Subcutaneous adipose tissue (tissue), 4 donors: ENCODE data around the gene ANKRD60. TPM values are rescaled to one million over a fixed set of nuclear protein-coding genes. Genes with fewer than 3 reads are reported as not detected.

Experiments used
- total RNA-seq, 4 donors: library from RNA; depleted of rRNA; stranded (reverse); fragments of >200 nt; gene quantifications; one replicate each; pipeline ENCODE4 v1.1.0, GENCODE V29; 2016
- TF ChIP-seq, protein P1 (sequence below): fragments of 450-650 bp; IDR thresholded peaks from one replicate; pipeline ENCODE4 v1.5.1; 2016; ENCODE audit warnings: low read depth, mild to moderate bottlenecking, control low read depth, antibody characterized with exemption, moderate library complexity

Gene ANKRD60
- total RNA-seq, 4 donors from 2014 or later = not detected

- TF ChIP-seq, protein P1, sequence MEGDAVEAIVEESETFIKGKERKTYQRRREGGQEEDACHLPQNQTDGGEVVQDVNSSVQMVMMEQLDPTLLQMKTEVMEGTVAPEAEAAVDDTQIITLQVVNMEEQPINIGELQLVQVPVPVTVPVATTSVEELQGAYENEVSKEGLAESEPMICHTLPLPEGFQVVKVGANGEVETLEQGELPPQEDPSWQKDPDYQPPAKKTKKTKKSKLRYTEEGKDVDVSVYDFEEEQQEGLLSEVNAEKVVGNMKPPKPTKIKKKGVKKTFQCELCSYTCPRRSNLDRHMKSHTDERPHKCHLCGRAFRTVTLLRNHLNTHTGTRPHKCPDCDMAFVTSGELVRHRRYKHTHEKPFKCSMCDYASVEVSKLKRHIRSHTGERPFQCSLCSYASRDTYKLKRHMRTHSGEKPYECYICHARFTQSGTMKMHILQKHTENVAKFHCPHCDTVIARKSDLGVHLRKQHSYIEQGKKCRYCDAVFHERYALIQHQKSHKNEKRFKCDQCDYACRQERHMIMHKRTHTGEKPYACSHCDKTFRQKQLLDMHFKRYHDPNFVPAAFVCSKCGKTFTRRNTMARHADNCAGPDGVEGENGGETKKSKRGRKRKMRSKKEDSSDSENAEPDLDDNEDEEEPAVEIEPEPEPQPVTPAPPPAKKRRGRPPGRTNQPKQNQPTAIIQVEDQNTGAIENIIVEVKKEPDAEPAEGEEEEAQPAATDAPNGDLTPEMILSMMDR = no peak
These were observed 50.7 kb downstream of the ANKRD60 start for GRCh38 chr20:58177799-58178198.

DNA sequence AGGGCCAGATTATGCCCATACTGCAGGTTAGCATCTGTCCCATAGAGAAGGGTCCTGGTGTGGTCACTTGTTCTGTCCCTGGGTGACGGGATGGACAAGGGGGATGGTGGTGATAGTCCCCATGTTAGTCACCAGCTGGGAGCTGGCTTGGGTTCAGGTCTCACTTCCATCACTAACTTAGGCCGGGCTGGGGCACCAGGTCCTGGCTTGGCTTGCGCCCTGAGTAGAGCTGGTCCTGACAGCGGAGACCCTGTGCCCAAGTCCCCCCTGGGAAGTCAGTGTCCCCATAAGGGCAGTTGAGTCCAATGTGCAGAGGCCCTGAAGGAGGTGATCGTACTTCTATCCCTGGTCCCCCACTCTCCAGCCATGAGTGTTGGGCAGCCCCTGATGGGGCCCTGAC is 52.6 kb downstream of the ANKRD60 start:
- TF ChIP-seq, protein P1 = no peak

- TF ChIP-seq, protein P1 = no peak
These were observed 53.0 kb downstream of the ANKRD60 start for GRCh38 chr20:58175425-58175824.

GRCh38 chr20:58174708-58175280 is 53.7 kb downstream of the ANKRD60 start:
- TF ChIP-seq, protein P1 = no peak

GRCh38 chr20:58173930-58174707 is 54.3 kb downstream of the ANKRD60 start:
- TF ChIP-seq, protein P1 = no peak

- TF ChIP-seq, protein P1 = no peak
These were observed 55.4 kb downstream of the ANKRD60 start for GRCh38 chr20:58173091-58173490.

- TF ChIP-seq, protein P1 = no peak
These were observed 56.5 kb downstream of the ANKRD60 start for GRCh38 chr20:58171796-58172425.
